ENCODE data around the gene MYO3B. TPM values are rescaled to one million over a fixed set of nuclear protein-coding genes. Genes with fewer than 3 reads are reported as not detected.

The MYO3B gene
- total RNA-seq, 1 experiment from 2014 or later = not detected

GRCh38 chr2:170288859-170289258 is 110.9 kb downstream of the MYO3B start:
- no peaks in the 10 kb centered on the region for H3K36me3 ChIP-seq
- DNase-seq = no peak
- peaks cover 12% of the 10 kb centered on the region for H3K27me3 ChIP-seq
- no peak overlapping the region for H3K4me3 ChIP-seq
- 0 out of 2 replicates have a peak, but pooled peaks cover 2% of the 10 kb centered on the region for H3K9me3 ChIP-seq

GRCh38 chr2:170291474-170291873 is 113.5 kb downstream of the MYO3B start:
- peaks cover 2% of the 10 kb centered on the region; the same call in 1 of the 2 replicates for H3K9me3 ChIP-seq
- H3K36me3 ChIP-seq = no peaks in the 10 kb centered on the region
- H3K4me3 ChIP-seq = no peak overlapping the region
- H3K27me3 ChIP-seq = peaks cover 9% of the 10 kb centered on the region
- no peak for DNase-seq

- H3K4me3 ChIP-seq = no peak overlapping the region
- no peaks in the 10 kb centered on the region for H3K36me3 ChIP-seq
- no peak for DNase-seq
- peaks cover 2% of the 10 kb centered on the region; the same call in 1 of the 2 replicates for H3K9me3 ChIP-seq
- H3K27me3 ChIP-seq = peaks cover 5% of the 10 kb centered on the region; the same call in 1 of the 2 replicates
Observed at GRCh38 chr2:170292415-170292814, 114.5 kb downstream of the MYO3B start.

GRCh38 chr2:170297496-170297895 is 119.5 kb downstream of the MYO3B start:
- 0 out of 2 replicates have a peak, but pooled peaks cover 3% of the 10 kb centered on the region for H3K27me3 ChIP-seq
- H3K36me3 ChIP-seq = no peaks in the 10 kb centered on the region
- H3K9me3 ChIP-seq = no peaks in the 10 kb centered on the region; the same call in 1 of the 2 replicates
- no peak overlapping the region for H3K4me3 ChIP-seq
- no peak for DNase-seq

- DNase-seq = no peak
- no peak overlapping the region for H3K4me3 ChIP-seq
- peaks cover 9% of the 10 kb centered on the region; the same call in 1 of the 2 replicates for H3K27me3 ChIP-seq
- H3K36me3 ChIP-seq = no peaks in the 10 kb centered on the region
- H3K9me3 ChIP-seq = no peaks in the 10 kb centered on the region; the same call in 1 of the 2 replicates
Observed at GRCh38 chr2:170298115-170298514, 120.2 kb downstream of the MYO3B start.

- DNase-seq = no peak
- Histone ChIP-seq H3K9me3 (no peaks in the 10 kb centered on the region; the same call in 1 of the 2 replicates), H3K27me3 (peaks cover 11% of the 10 kb centered on the region; the same call in 1 of the 2 replicates), H3K4me3 (no peak overlapping the region), H3K36me3 (no peaks in the 10 kb centered on the region)
Observed at GRCh38 chr2:170298861-170299429, 121.0 kb downstream of the MYO3B start.

GRCh38 chr2:170300993-170301392 is 123.0 kb downstream of the MYO3B start:
- no peak for DNase-seq
- H3K36me3 ChIP-seq = no peaks in the 10 kb centered on the region
- no peak overlapping the region for H3K4me3 ChIP-seq
- H3K9me3 ChIP-seq = no peaks in the 10 kb centered on the region; the same call in 1 of the 2 replicates
- H3K27me3 ChIP-seq = peaks cover 11% of the 10 kb centered on the region; the same call in 1 of the 2 replicates

- no peaks in the 10 kb centered on the region for H3K36me3 ChIP-seq
- H3K4me3 ChIP-seq = no peak overlapping the region
- no peaks in the 10 kb centered on the region for H3K9me3 ChIP-seq
- peaks cover 11% of the 10 kb centered on the region; the same call in 1 of the 2 replicates for H3K27me3 ChIP-seq
- no peak for DNase-seq
Observed at GRCh38 chr2:170301626-170302025, 123.7 kb downstream of the MYO3B start.

GRCh38 chr2:170305711-170306110 is 127.8 kb downstream of the MYO3B start:
- DNase-seq = no peak
- Histone ChIP-seq H3K36me3 (no peaks in the 10 kb centered on the region), H3K9me3 (no peaks in the 10 kb centered on the region), H3K27me3 (peaks cover 11% of the 10 kb centered on the region; the same call in 1 of the 2 replicates), H3K4me3 (no peak overlapping the region)

GRCh38 chr2:170306293-170306873 is 128.4 kb downstream of the MYO3B start:
- Histone ChIP-seq H3K4me3 (no peak overlapping the region), H3K36me3 (no peaks in the 10 kb centered on the region), H3K27me3 (peaks cover 11% of the 10 kb centered on the region; the same call in 1 of the 2 replicates), H3K9me3 (no peaks in the 10 kb centered on the region)
- DNase-seq = no peak

GRCh38 chr2:170307052-170307451 is 129.1 kb downstream of the MYO3B start:
- Histone ChIP-seq H3K27me3 (peaks cover 11% of the 10 kb centered on the region; the same call in 1 of the 2 replicates), H3K9me3 (no peaks in the 10 kb centered on the region), H3K36me3 (no peaks in the 10 kb centered on the region), H3K4me3 (no peak overlapping the region)
- DNase-seq = no peak

- peaks cover 6% of the 10 kb centered on the region; the same call in 1 of the 2 replicates for H3K27me3 ChIP-seq
- no peak for DNase-seq
- no peaks in the 10 kb centered on the region for H3K9me3 ChIP-seq
- no peak overlapping the region for H3K4me3 ChIP-seq
- no peaks in the 10 kb centered on the region for H3K36me3 ChIP-seq
Observed at GRCh38 chr2:170307555-170308351, 129.8 kb downstream of the MYO3B start.

- H3K9me3 ChIP-seq = no peaks in the 10 kb centered on the region
- H3K4me3 ChIP-seq = no peak overlapping the region
- no peaks in the 10 kb centered on the region for H3K27me3 ChIP-seq
- no peaks in the 10 kb centered on the region for H3K36me3 ChIP-seq
- no peak for DNase-seq
Observed at GRCh38 chr2:170310876-170311502, 133.0 kb downstream of the MYO3B start.

GRCh38 chr2:170313347-170313991 is 135.5 kb downstream of the MYO3B start:
- peak; percentile 35 for DNase-seq
- Histone ChIP-seq H3K9me3 (no peaks in the 10 kb centered on the region), H3K36me3 (no peaks in the 10 kb centered on the region), H3K27me3 (no peaks in the 10 kb centered on the region), H3K4me3 (no peak overlapping the region)

GRCh38 chr2:170313992-170314348 is 136.0 kb downstream of the MYO3B start:
- DNase-seq = no peak
- no peaks in the 10 kb centered on the region for H3K27me3 ChIP-seq
- no peaks in the 10 kb centered on the region for H3K9me3 ChIP-seq
- H3K36me3 ChIP-seq = no peaks in the 10 kb centered on the region
- no peak overlapping the region for H3K4me3 ChIP-seq

GRCh38 chr2:170314744-170315447 is 136.9 kb downstream of the MYO3B start:
- H3K36me3 ChIP-seq = no peaks in the 10 kb centered on the region
- peak; percentile 5 for DNase-seq
- H3K4me3 ChIP-seq = no peak overlapping the region
- no peaks in the 10 kb centered on the region for H3K9me3 ChIP-seq
- no peaks in the 10 kb centered on the region for H3K27me3 ChIP-seq
